Endothelial cell of umbilical vein (primary cell): ENCODE data around the gene NXPE3. TPM values are rescaled to one million over a fixed set of nuclear protein-coding genes. Genes with fewer than 3 reads are reported as not detected.

Experiments used
- BruUV-seq: library from RNA; stranded (reverse); fragments of 400-500 nt; replicated peaks from 2 replicates; lab custom pipeline; 2021; lab: Mats Ljungman, UMichigan
- CTCF ChIA-PET: fragments of 300-600, 350-600 bp; sonication (Branson Sonifier 250); formaldehyde crosslinking; loops from one replicate; lab custom pipeline; 2021; ENCODE audit warnings: antibody characterized with exemption, inconsistent platforms; lab: Charles Lee
- POLR2A ChIA-PET: fragments of 300-600, 350-600 bp; sonication (Branson Sonifier 250); formaldehyde crosslinking; loops from one replicate; lab custom pipeline; 2021; ENCODE audit warnings: antibody characterized with exemption, inconsistent platforms; lab: Charles Lee
- DNase-seq: peaks from one replicate; pipeline ENCODE4 v3.0.0-alpha.2; 2011; ENCODE audit warnings: low read depth, low spot score
- FAIRE-seq: peaks from 2 replicates; lab custom pipeline; 2011; peaks lifted over from hg19 to GRCh38; lab: Jason Lieb, UNC
- H2AFZ ChIP-seq: 2 replicates; pipeline ENCODE4 v1.6.0; 2012; ENCODE audit warnings: low read depth, low read length, control low read depth, inconsistent platforms
- H3K27ac ChIP-seq: 2 replicates; pipeline ENCODE4 v1.5.1; 2011; ENCODE audit warnings: low read depth, mild to moderate bottlenecking, control low read depth, low read length, moderate library complexity; ENCODE audit not compliant: insufficient read depth
- H3K27me3 ChIP-seq, 2 experiments: 2 replicates each; pipeline versions ENCODE4 v1.6.0 to v1.6.1; 2011; ENCODE audit warnings: low read length in 2 of 2, mixed read lengths in 1 of 2; ENCODE audit not compliant: control insufficient read depth in 2 of 2, insufficient read depth in 2 of 2
- H3K36me3 ChIP-seq, 2 experiments: 2 replicates in 1 of 2; 3 replicates in 1 of 2; pipeline ENCODE4 v1.5.1; 2011; ENCODE audit warnings: low read length in 2 of 2, mild to moderate bottlenecking in 1 of 2, moderate library complexity in 1 of 2; ENCODE audit not compliant: control insufficient read depth in 2 of 2, insufficient read depth in 2 of 2; ENCODE audit errors: extremely low read depth in 1 of 2
- H3K4me1 ChIP-seq: 3 replicates; pipeline ENCODE4 v1.5.1; 2011; ENCODE audit warnings: mild to moderate bottlenecking, low read length; ENCODE audit not compliant: control insufficient read depth, insufficient read depth; ENCODE audit errors: extremely low read depth
- H3K4me2 ChIP-seq: 2 replicates; pipeline ENCODE4 v1.6.1; 2011; ENCODE audit warnings: low read length, control low read depth, mixed read lengths; ENCODE audit not compliant: insufficient read depth
- H3K4me3 ChIP-seq, 3 experiments: fragments of 200-600 bp in 1 of 3; sonication (generic), shearing (Covaris generic) in 1 of 3; replicated peaks in 1 of 3; 2 replicates each; pipeline ENCODE4 v1.5.1; 2011 to 2016; ENCODE audit warnings: control low read depth in 3 of 3, low read length in 3 of 3, mild to moderate bottlenecking in 2 of 3, inconsistent platforms in 1 of 3, low read depth in 1 of 3, moderate library complexity in 1 of 3; ENCODE audit not compliant: insufficient read depth in 1 of 3
- H3K79me2 ChIP-seq: 2 replicates; pipeline ENCODE4 v1.6.0; 2012; ENCODE audit warnings: low read length, inconsistent platforms; ENCODE audit not compliant: control insufficient read depth, insufficient read depth
- H3K9ac ChIP-seq: replicated peaks from 2 replicates; pipeline ENCODE3; 2011; ENCODE audit warnings: low read length, control low read depth; ENCODE audit not compliant: insufficient read depth; ENCODE audit errors: extremely low read depth
- H3K9me1 ChIP-seq: replicated peaks from 3 replicates; pipeline ENCODE4 v1.6.0; 2011; ENCODE audit warnings: mild to moderate bottlenecking, low read length; ENCODE audit not compliant: control insufficient read depth, insufficient read depth; ENCODE audit errors: extremely low read depth
- H3K9me3 ChIP-seq: replicated peaks from 2 replicates; pipeline ENCODE4 v1.5.1; 2012; ENCODE audit warnings: low read length, inconsistent platforms; ENCODE audit not compliant: control insufficient read depth, insufficient read depth
- H4K20me1 ChIP-seq: replicated peaks from 2 replicates; pipeline ENCODE3; 2011; ENCODE audit warnings: mild to moderate bottlenecking, low read length; ENCODE audit not compliant: control insufficient read depth, insufficient read depth; ENCODE audit errors: extremely low read depth
- CTCF ChIP-seq, 2 donors: IDR thresholded peaks; 1 replicate in 1 of 2; 2 replicates in 1 of 2; pipeline ENCODE4 v1.5.1; 2011; ENCODE audit warnings: low read length in 2 of 2, mild to moderate bottlenecking in 2 of 2, moderate library complexity in 2 of 2, control low read depth in 1 of 2, inconsistent platforms in 1 of 2, low read depth in 1 of 2; ENCODE audit not compliant: insufficient read depth in 1 of 2; ENCODE audit errors: extremely low read depth in 1 of 2
- EZH2 ChIP-seq: IDR thresholded peaks from 2 replicates; pipeline ENCODE4 v1.6.1; 2012; ENCODE audit warnings: borderline replicate concordance, low read depth, mild to moderate bottlenecking, moderate library complexity, low read length, inconsistent platforms; ENCODE audit not compliant: severe bottlenecking
- FOS ChIP-seq: IDR thresholded peaks from 2 replicates; pipeline ENCODE4 v1.6.1; 2011; ENCODE audit warnings: mild to moderate bottlenecking, low read length, moderate library complexity, borderline replicate concordance; ENCODE audit not compliant: insufficient read depth
- GATA2 ChIP-seq: IDR thresholded peaks from 2 replicates; pipeline ENCODE4 v1.7.0; 2011; ENCODE audit warnings: low read depth, mild to moderate bottlenecking, moderate library complexity, mixed read lengths, low read length; ENCODE audit not compliant: insufficient read length, insufficient read depth
- JUN ChIP-seq: IDR thresholded peaks from 2 replicates; pipeline ENCODE4 v1.6.1; 2011; ENCODE audit warnings: borderline replicate concordance, low read depth; ENCODE audit not compliant: insufficient read length, insufficient read depth
- MAX ChIP-seq: IDR thresholded peaks from 2 replicates; pipeline ENCODE4 v1.6.1; 2011; ENCODE audit not compliant: insufficient read depth, insufficient read length
- MYC ChIP-seq: IDR thresholded peaks from one replicate; pipeline ENCODE4 v1.6.1; 2011; ENCODE audit warnings: mild to moderate bottlenecking, low read depth, low read length
- POLR2A ChIP-seq: IDR thresholded peaks from 2 replicates; pipeline ENCODE4 v1.6.1; 2012; ENCODE audit warnings: low read depth, mild to moderate bottlenecking, control low read depth, low read length
- POLR2AphosphoS5 ChIP-seq: IDR thresholded peaks from 2 replicates; pipeline ENCODE4 v1.6.1; 2012; ENCODE audit warnings: low read depth, mild to moderate bottlenecking, control low read depth, low read length, moderate library complexity; ENCODE audit not compliant: insufficient read depth
- dilution Hi-C: fragments of 300-500 bp; cut with MboI; formaldehyde crosslinking; loops from one replicate; pipeline ENCODE4 v1.15.0; 2019; ENCODE audit warnings: low sequenced_read_pairs; ENCODE audit not compliant: extremely low pct_ligation_motif_present
- intact Hi-C: fragments of 100-400 bp; cut with micrococcal nuclease; formaldehyde crosslinking; loops from one replicate; pipeline ENCODE4 v1.10.0; 2022
- polyA plus RNA-seq, 4 experiments: library from polyadenylated mRNA; depleted of rRNA in 3 of 4; stranded (reverse) in 3 of 4; unstranded in 1 of 4; fragments of >200 nt; gene quantifications; 2 replicates each; pipeline versions ENCODE4 v1.2.1 to v1.2.3, GENCODE V29; 2011 to 2012; ENCODE audit warnings: missing spikeins in 1 of 4
- total RNA-seq: library from RNA; stranded (reverse); gene quantifications from 2 replicates; pipeline ENCODE4 v1.2.3, GENCODE V29; 2021

Gene NXPE3
- total and polyA plus RNA-seq, 2 donors (not counting 3 experiments of a cell fraction or from before 2014, with no cell fraction given) = 13.7 to 20.3 TPM

- Histone ChIP-seq H3K36me3 (peaks cover 0 to 2% of the 10 kb centered on the region in 2 experiments), H4K20me1 (no peaks in the 10 kb centered on the region), H3K4me1 (no peaks in the 10 kb centered on the region), H3K27ac (no peak overlapping the region), H3K9me3 (no peaks in the 10 kb centered on the region), H3K4me2 (no peak overlapping the region), H2AFZ (no peak overlapping the region), H3K4me3 (no peak overlapping the region), H3K27me3 (no peaks in the 10 kb centered on the region), H3K9me1 (no peaks in the 10 kb centered on the region), H3K79me2 (no peaks in the 10 kb centered on the region), H3K9ac (no peak overlapping the region)
- DNase-seq (no peak), FAIRE-seq (no peak)
- TF ChIP-seq MAX = no peak
- TF ChIP-seq JUN = no peak
- no peak for TF ChIP-seq CTCF (IDR thresholded peaks at IDR 0.05; ENCODE audit: extremely low read depth in 1 of 2, insufficient read depth in 1 of 2, low read depth in 1 of 2, low read length in 2 of 2)
- no peak for TF ChIP-seq FOS
- TF ChIP-seq MYC = no peak
- no peak for TF ChIP-seq GATA2
- no peak for TF ChIP-seq POLR2AphosphoS5
- TF ChIP-seq POLR2A = no peak
- no peak for TF ChIP-seq EZH2
- intact Hi-C loops = loop anchor here (2.0 kb wide), 1 partner anchor 109 kb away; no protein-coding TSS in a partner anchor
- POLR2A ChIA-PET = no interaction called here
- BruUV-seq = no TSS peak
- dilution Hi-C loops = no loop called here
- CTCF ChIA-PET = interaction anchor here (1.4 to 7.0 kb wide), 2 partner anchors 98 to 421 kb away, joined by 3 to 94 read pairs; no protein-coding TSS in a partner anchor
These were observed 24.9 kb downstream of the NXPE3 start for GRCh38 chr3:101803939-101804338.
